H9 (cell line): ENCODE results near the gene THUMPD1. TPM values are rescaled to one million over a fixed set of nuclear protein-coding genes. Genes with fewer than 3 reads are reported as not detected.

Experiments used
- DNase-seq: peaks from one replicate; pipeline ENCODE4 v3.0.0-alpha.2; 2017
- H2AFZ ChIP-seq: one replicate; pipeline ENCODE4 v1.6.1; 2013; ENCODE audit warnings: mild to moderate bottlenecking, low read length, control low read depth, moderate library complexity
- H2AK5ac ChIP-seq: 2 replicates; pipeline ENCODE4 v1.6.1; 2013; ENCODE audit warnings: low read length, control low read depth, mixed read lengths; ENCODE audit not compliant: insufficient read length
- H2BK120ac ChIP-seq: one replicate; pipeline ENCODE4 v1.6.1; 2013; ENCODE audit warnings: low read depth, mild to moderate bottlenecking, low read length, control low read depth, inconsistent platforms; ENCODE audit not compliant: poor library complexity, severe bottlenecking
- H2BK12ac ChIP-seq: 2 replicates; pipeline ENCODE4 v1.6.1; 2013; ENCODE audit warnings: low read length, control low read depth, mixed read lengths, low read depth; ENCODE audit not compliant: insufficient read length
- H2BK15ac ChIP-seq: 2 replicates; pipeline ENCODE4 v1.6.1; 2013; ENCODE audit warnings: low read depth, low read length, control low read depth
- H2BK20ac ChIP-seq: one replicate; pipeline ENCODE4 v1.6.1; 2013; ENCODE audit warnings: low read depth, mild to moderate bottlenecking, low read length, control low read depth, inconsistent platforms; ENCODE audit not compliant: poor library complexity, severe bottlenecking
- H2BK5ac ChIP-seq: 2 replicates; pipeline ENCODE4 v1.6.1; 2013; ENCODE audit warnings: low read length, control low read depth, mixed read lengths; ENCODE audit not compliant: insufficient read length
- H3K14ac ChIP-seq: 2 replicates; pipeline ENCODE4 v1.6.1; 2013; ENCODE audit warnings: low read length, control low read depth; ENCODE audit not compliant: insufficient read depth
- H3K18ac ChIP-seq: 2 replicates; pipeline ENCODE4 v1.6.1; 2013; ENCODE audit warnings: low read depth, mild to moderate bottlenecking, mixed read lengths, low read length, control low read depth; ENCODE audit not compliant: insufficient read length
- H3K23ac ChIP-seq: 2 replicates; pipeline ENCODE4 v1.6.1; 2013; ENCODE audit warnings: low read length, control low read depth, mixed read lengths, low read depth; ENCODE audit not compliant: insufficient read length
- H3K23me2 ChIP-seq: 2 replicates; pipeline ENCODE4 v1.6.1; 2013; ENCODE audit warnings: low read depth, mild to moderate bottlenecking, mixed read lengths, low read length, control low read depth; ENCODE audit not compliant: insufficient read length, poor library complexity, severe bottlenecking
- H3K27ac ChIP-seq: 2 replicates; pipeline ENCODE4 v1.5.1; 2013; ENCODE audit warnings: low read length, control low read depth, mixed read lengths, low read depth; ENCODE audit not compliant: insufficient read length
- H3K27me3 ChIP-seq: 2 replicates; pipeline ENCODE4 v1.6.1; 2013; ENCODE audit warnings: low read length, control low read depth, inconsistent platforms; ENCODE audit not compliant: insufficient read depth
- H3K4ac ChIP-seq: 2 replicates; pipeline ENCODE4 v1.6.1; 2013; ENCODE audit warnings: low read depth, mild to moderate bottlenecking, control low read depth, inconsistent platforms, low read length, moderate library complexity
- H3K4me1 ChIP-seq: 2 replicates; pipeline ENCODE4 v1.6.1; 2013; ENCODE audit warnings: low read length, control low read depth, inconsistent platforms; ENCODE audit not compliant: insufficient read depth
- H3K4me2 ChIP-seq: 2 replicates; pipeline ENCODE4 v1.6.1; 2013; ENCODE audit warnings: low read length, control low read depth, mixed read lengths; ENCODE audit not compliant: insufficient read length, insufficient read depth
- H3K56ac ChIP-seq: 2 replicates; pipeline ENCODE4 v1.6.1; 2013; ENCODE audit warnings: low read depth, mild to moderate bottlenecking, mixed read lengths, low read length, control low read depth; ENCODE audit not compliant: insufficient read length
- H3K79me1 ChIP-seq: 2 replicates; pipeline ENCODE4 v1.6.1; 2013; ENCODE audit warnings: low read depth, mild to moderate bottlenecking, moderate library complexity, low read length, control low read depth, inconsistent platforms; ENCODE audit not compliant: insufficient read depth, poor library complexity, severe bottlenecking
- H3K79me2 ChIP-seq: 2 replicates; pipeline ENCODE4 v1.6.1; 2013; ENCODE audit warnings: low read length, control low read depth, inconsistent platforms; ENCODE audit not compliant: insufficient read depth
- H3K9ac ChIP-seq: 2 replicates; pipeline ENCODE4 v1.6.1; 2013; ENCODE audit warnings: low read length, control low read depth, mixed read lengths; ENCODE audit not compliant: insufficient read length; ENCODE audit errors: extremely low read depth
- H3K9me3 ChIP-seq: one replicate; pipeline ENCODE4 v1.6.1; 2013; ENCODE audit warnings: low read depth, low read length, inconsistent platforms; ENCODE audit not compliant: control insufficient read depth
- H3T11ph ChIP-seq: one replicate; pipeline ENCODE4 v1.6.1; 2013; ENCODE audit warnings: mild to moderate bottlenecking, low read length, control low read depth, inconsistent platforms
- H4K20me1 ChIP-seq: one replicate; pipeline ENCODE4 v1.6.1; 2013; ENCODE audit not compliant: control insufficient read depth, insufficient read length, insufficient read depth
- H4K5ac ChIP-seq: 2 replicates; pipeline ENCODE4 v1.6.1; 2013; ENCODE audit warnings: low read depth, mild to moderate bottlenecking, mixed read lengths, low read length, control low read depth; ENCODE audit not compliant: insufficient read length
- H4K8ac ChIP-seq: replicated peaks from 2 replicates; pipeline ENCODE4 v1.6.1; 2013; ENCODE audit warnings: low read length, control low read depth, mixed read lengths, low read depth; ENCODE audit not compliant: insufficient read length
- H4K91ac ChIP-seq: 2 replicates; pipeline ENCODE4 v1.6.1; 2013; ENCODE audit warnings: low read depth, mild to moderate bottlenecking, moderate library complexity, mixed read lengths, low read length, control low read depth; ENCODE audit not compliant: insufficient read length
- H3K27ac Mint-ChIP-seq, 3 experiments: 2 replicates in 2 of 3; 3 replicates in 1 of 3; pipeline ENCODE4 v1.8.0; 2020 to 2021; ENCODE audit warnings: mixed read lengths in 3 of 3, mild to moderate bottlenecking in 1 of 3, moderate library complexity in 1 of 3
- H3K27me3 Mint-ChIP-seq: 2 replicates; pipeline ENCODE4 v1.8.0; 2021; ENCODE audit warnings: low read depth, mild to moderate bottlenecking, moderate library complexity, mixed read lengths
- H3K36me3 Mint-ChIP-seq, 3 experiments: 2 replicates in 2 of 3; 3 replicates in 1 of 3; pipeline ENCODE4 v1.8.0; 2020 to 2021; ENCODE audit warnings: low read depth in 3 of 3, mixed read lengths in 3 of 3; ENCODE audit not compliant: insufficient read depth in 1 of 3
- H3K4me1 Mint-ChIP-seq, 2 experiments: 2 replicates each; pipeline ENCODE4 v1.8.0; 2020; ENCODE audit warnings: mixed read lengths in 2 of 2
- H3K4me3 Mint-ChIP-seq, 2 experiments: 2 replicates in 1 of 2; 3 replicates in 1 of 2; pipeline ENCODE4 v1.8.0; 2020 to 2021; ENCODE audit warnings: mild to moderate bottlenecking in 2 of 2, mixed read lengths in 2 of 2, moderate library complexity in 1 of 2
- H3K9me3 Mint-ChIP-seq, 2 experiments: 2 replicates in 1 of 2; 3 replicates in 1 of 2; pipeline ENCODE4 v1.8.0; 2020; ENCODE audit warnings: mild to moderate bottlenecking in 2 of 2, mixed read lengths in 2 of 2, moderate library complexity in 1 of 2
- CTCF ChIP-seq: fragments of 200-600 bp; sonication (generic); conservative IDR thresholded peaks from 3 replicates; pipeline ENCODE4 v1.8.0; 2021; ENCODE audit warnings: antibody characterized with exemption, mild to moderate bottlenecking
- WGBS: extraction: QIAGEN DNeasy Blood & Tissue Kit; methylation state at CpG from one replicate; pipeline ENCODE4 v1.1.7; 2013; ENCODE audit warnings: missing lambda C conversion rate, low lambda C conversion rate, mixed read lengths; ENCODE audit not compliant: insufficient read length; ENCODE audit errors: extremely low coverage; 5-methylcytosine and 5-hydroxymethylcytosine counted together
- total RNA-seq: library from RNA; stranded (reverse); gene quantifications from 2 replicates; pipeline ENCODE4 v1.2.1, GENCODE V29; 2021

The THUMPD1 gene
- total RNA-seq, 1 experiment from 2014 or later: 51.3 TPM

GRCh38 chr16:20749474-20749873 lies 7.9 kb upstream of the THUMPD1 start:
- no peak overlapping the region for H4K8ac ChIP-seq
- no CpG with 5 or more reads among the region's 1 CpG for WGBS
- Mint-ChIP-seq H3K27me3 (peaks cover 15% of the 10 kb centered on the region), H3K4me1 (0 out of 4 replicates have a peak, but pooled peaks cover 0 to 3% of the 10 kb centered on the region in 2 experiments), H3K27ac (no peak overlapping the region), H3K9me3 (peaks cover 20 to 22% of the 10 kb centered on the region in 2 experiments), H3K4me3 (no peak overlapping the region), H3K36me3 (peaks cover 0 to 11% (median 6%) of the 10 kb centered on the region in 3 experiments; a peak in 4 of 7 replicates)
- no peak overlapping the region for H3K23ac ChIP-seq
- no peak overlapping the region for H2BK20ac ChIP-seq
- no peaks in the 10 kb centered on the region for H3K79me2 ChIP-seq
- DNase-seq: no peak
- no peak overlapping the region for H3K9ac ChIP-seq
- TF ChIP-seq CTCF: no peak
- no peak overlapping the region for H2AK5ac ChIP-seq
- H3K79me1 ChIP-seq: no peaks in the 10 kb centered on the region
- no peaks in the 10 kb centered on the region for H3K23me2 ChIP-seq
- H3K18ac ChIP-seq: no peak overlapping the region
- H3K4ac ChIP-seq: no peak overlapping the region
- no peaks in the 10 kb centered on the region for H3K4me1 ChIP-seq
- H2BK5ac ChIP-seq: no peak overlapping the region
- H4K20me1 ChIP-seq: no peaks in the 10 kb centered on the region
- no peak overlapping the region for H4K91ac ChIP-seq
- no peak overlapping the region for H3K4me2 ChIP-seq
- H4K5ac ChIP-seq: no peak overlapping the region
- H2BK15ac ChIP-seq: no peak overlapping the region
- H3K56ac ChIP-seq: no peak overlapping the region
- H2AFZ ChIP-seq: no peak overlapping the region
- H3K27me3 ChIP-seq: no peaks in the 10 kb centered on the region
- H3T11ph ChIP-seq: no peak overlapping the region
- no peak overlapping the region for H2BK120ac ChIP-seq
- H3K14ac ChIP-seq: no peak overlapping the region
- H3K27ac ChIP-seq: no peak overlapping the region
- H3K9me3 ChIP-seq: no peaks in the 10 kb centered on the region
- H2BK12ac ChIP-seq: no peak overlapping the region
